ENCODE data around the gene C17orf50. TPM values are rescaled to one million over a fixed set of nuclear protein-coding genes. Genes with fewer than 3 reads are reported as not detected.

The C17orf50 gene
- total and polyA plus RNA-seq, 2 of the 13 experiments (the other 11 are each of a cell fraction or from before 2014, with no cell fraction given): not detected

DNA sequence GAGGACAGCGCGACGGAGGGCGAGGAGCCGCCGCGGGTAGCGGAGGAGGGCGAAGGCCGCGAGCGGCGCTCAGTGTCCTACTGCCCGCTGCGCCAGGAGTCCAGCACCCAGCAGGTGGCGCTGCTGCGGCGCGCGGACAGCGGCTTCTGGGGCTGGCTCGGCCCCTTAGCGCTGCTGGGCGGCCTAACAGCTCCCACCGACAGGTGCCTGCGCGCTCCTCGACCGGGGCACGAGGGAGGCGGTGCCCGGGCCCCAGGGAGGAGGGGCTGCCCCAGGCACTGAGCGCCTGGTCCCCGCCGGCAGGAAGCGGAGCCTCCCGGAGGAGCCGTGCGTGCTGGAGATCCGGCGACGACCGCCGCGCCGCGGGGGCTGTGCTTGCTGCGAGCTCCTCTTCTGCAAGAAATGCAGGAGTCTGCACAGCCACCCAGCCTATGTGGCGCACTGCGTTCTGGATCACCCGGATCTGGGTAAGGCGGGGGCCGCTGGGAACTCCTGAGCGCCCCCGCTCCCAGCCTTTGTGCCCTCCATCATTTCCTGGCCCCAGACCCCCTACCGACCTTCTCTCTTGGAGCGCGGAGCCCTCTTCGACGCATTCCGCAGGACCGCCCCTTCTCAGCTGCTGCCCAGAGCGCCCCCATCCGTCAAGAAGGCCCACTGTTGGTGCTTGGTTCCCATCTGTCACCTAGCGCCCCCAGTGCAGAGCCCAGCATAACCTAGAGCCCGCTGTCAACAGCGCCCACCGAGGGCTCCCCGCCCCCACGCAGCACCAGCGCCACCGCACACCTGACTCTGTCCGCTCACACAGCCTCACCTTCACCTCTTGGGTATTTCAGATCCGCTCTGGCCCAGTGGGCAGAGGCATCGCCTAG, 3.7 kb downstream of the C17orf50 start (continued):
- TF ChIP-seq ZNF570 (CRISPR knock-in tag; IDR thresholded peaks at IDR 0.05; ENCODE audit: borderline replicate concordance): peak; percentile 60; the same call in 1 of the 2 replicates
- TF ChIP-seq HNRNPL (IDR thresholded peaks at IDR 0.05; ENCODE audit: low read depth, low read length): no peak
- peak; percentile 90 for TF ChIP-seq FOXC1 (CRISPR knock-in tag; IDR thresholded peaks at IDR 0.05; ENCODE audit: borderline replicate concordance)
- TF ChIP-seq NFIC (IDR thresholded peaks at IDR 0.05; ENCODE audit: low read length): no peak
- TF ChIP-seq KAT2B (IDR thresholded peaks at IDR 0.05; ENCODE audit: borderline replicate concordance, low read depth, low read length): no peak
- TF ChIP-seq ZNF670 (CRISPR knock-in tag; IDR thresholded peaks at IDR 0.05; ENCODE audit: borderline replicate concordance): peak; percentile 24; the same call in 1 of the 2 replicates
- TF ChIP-seq, protein P1, sequence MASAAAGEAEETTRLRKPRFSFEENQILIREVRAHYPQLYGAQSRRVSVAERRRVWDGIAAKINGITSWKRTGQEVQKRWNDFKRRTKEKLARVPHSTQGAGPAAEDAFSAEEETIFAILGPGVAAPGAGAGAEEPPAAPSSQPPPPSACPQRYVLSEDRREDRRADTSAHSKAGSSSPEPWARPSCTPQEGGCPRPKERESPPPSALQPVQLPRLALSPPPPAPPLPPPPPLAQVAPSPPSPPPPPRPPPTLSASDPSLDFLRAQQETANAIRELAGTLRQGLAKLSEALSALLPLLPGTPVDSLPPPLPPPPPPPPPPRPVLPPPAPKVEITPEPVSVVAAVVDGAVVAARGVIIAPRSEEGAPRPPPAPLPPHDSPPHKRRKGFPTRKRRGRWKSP (CRISPR knock-in tag; IDR thresholded peaks at IDR 0.05): peak; percentile 99
- peak; percentile 54; the same call in 1 of the 2 replicates for TF ChIP-seq IRF2 (CRISPR knock-in tag; IDR thresholded peaks at IDR 0.05)
- TF ChIP-seq, protein P2, sequence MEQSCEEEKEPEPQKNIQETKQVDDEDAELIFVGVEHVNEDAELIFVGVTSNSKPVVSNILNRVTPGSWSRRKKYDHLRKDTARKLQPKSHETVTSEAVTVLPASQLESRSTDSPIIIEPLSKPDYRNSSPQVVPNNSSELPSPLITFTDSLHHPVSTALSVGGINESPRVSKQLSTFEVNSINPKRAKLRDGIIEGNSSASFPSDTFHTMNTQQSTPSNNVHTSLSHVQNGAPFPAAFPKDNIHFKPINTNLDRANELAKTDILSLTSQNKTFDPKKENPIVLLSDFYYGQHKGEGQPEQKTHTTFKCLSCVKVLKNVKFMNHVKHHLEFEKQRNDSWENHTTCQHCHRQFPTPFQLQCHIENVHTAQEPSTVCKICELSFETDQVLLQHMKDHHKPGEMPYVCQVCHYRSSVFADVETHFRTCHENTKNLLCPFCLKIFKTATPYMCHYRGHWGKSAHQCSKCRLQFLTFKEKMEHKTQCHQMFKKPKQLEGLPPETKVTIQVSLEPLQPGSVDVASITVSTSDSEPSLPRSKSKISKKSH (CRISPR knock-in tag; IDR thresholded peaks at IDR 0.05; ENCODE audit: borderline replicate concordance): peak; percentile 40; the same call in 1 of the 2 replicates
- TF ChIP-seq FOXK1 (CRISPR knock-in tag; IDR thresholded peaks at IDR 0.05; ENCODE audit: borderline replicate concordance, low read depth): peak; percentile 44; the same call in 1 of the 2 replicates
- no peak for TF ChIP-seq AGO2 (optimal IDR thresholded peaks at IDR 0.05; ENCODE audit: low read depth, low read length)
- TF ChIP-seq RARG (CRISPR knock-in tag; IDR thresholded peaks at IDR 0.05; ENCODE audit: low read depth): no peak
- TF ChIP-seq, protein P3, sequence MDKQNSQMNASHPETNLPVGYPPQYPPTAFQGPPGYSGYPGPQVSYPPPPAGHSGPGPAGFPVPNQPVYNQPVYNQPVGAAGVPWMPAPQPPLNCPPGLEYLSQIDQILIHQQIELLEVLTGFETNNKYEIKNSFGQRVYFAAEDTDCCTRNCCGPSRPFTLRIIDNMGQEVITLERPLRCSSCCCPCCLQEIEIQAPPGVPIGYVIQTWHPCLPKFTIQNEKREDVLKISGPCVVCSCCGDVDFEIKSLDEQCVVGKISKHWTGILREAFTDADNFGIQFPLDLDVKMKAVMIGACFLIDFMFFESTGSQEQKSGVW (CRISPR knock-in tag; IDR thresholded peaks at IDR 0.05; ENCODE audit: borderline replicate concordance): no peak
- TF ChIP-seq NCOR1 (IDR thresholded peaks at IDR 0.05; ENCODE audit: borderline replicate concordance, low read length): no peak
- no peak for TF ChIP-seq RFX1 (IDR thresholded peaks at IDR 0.05)
- TF ChIP-seq ZNF260 (CRISPR knock-in tag; IDR thresholded peaks at IDR 0.05; ENCODE audit: borderline replicate concordance, low read depth): no peak
- TF ChIP-seq, protein P4, sequence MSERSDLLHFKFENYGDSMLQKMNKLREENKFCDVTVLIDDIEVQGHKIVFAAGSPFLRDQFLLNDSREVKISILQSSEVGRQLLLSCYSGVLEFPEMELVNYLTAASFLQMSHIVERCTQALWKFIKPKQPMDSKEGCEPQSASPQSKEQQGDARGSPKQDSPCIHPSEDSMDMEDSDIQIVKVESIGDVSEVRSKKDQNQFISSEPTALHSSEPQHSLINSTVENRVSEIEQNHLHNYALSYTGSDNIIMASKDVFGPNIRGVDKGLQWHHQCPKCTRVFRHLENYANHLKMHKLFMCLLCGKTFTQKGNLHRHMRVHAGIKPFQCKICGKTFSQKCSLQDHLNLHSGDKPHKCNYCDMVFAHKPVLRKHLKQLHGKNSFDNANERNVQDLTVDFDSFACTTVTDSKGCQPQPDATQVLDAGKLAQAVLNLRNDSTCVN (CRISPR knock-in tag; IDR thresholded peaks at IDR 0.05; ENCODE audit: borderline replicate concordance): peak; percentile 32; the same call in 1 of the 2 replicates
- TF ChIP-seq, protein P5, sequence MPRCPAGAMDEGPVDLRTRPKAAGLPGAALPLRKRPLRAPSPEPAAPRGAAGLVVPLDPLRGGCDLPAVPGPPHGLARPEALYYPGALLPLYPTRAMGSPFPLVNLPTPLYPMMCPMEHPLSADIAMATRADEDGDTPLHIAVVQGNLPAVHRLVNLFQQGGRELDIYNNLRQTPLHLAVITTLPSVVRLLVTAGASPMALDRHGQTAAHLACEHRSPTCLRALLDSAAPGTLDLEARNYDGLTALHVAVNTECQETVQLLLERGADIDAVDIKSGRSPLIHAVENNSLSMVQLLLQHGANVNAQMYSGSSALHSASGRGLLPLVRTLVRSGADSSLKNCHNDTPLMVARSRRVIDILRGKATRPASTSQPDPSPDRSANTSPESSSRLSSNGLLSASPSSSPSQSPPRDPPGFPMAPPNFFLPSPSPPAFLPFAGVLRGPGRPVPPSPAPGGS (CRISPR knock-in tag; IDR thresholded peaks at IDR 0.05): peak; percentile 65; the same call in 1 of the 2 replicates
- TF ChIP-seq, protein P6, sequence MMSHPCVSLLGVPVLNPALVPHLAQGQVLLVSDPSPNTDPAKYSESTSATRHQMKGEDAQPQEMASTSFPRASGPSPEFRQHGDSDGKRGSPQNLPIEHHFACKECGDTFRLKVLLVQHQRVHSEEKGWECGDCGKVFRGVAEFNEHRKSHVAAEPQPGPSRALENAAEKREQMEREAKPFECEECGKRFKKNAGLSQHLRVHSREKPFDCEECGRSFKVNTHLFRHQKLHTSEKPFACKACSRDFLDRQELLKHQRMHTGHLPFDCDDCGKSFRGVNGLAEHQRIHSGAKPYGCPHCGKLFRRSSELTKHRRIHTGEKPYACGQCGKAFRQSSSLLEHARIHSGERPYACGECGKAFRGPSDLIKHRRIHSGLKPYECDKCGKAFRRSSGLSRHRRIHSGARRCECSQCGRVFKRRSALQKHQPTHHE (CRISPR knock-in tag; IDR thresholded peaks at IDR 0.05; ENCODE audit: borderline replicate concordance): 0 out of 2 replicates have a peak, but pooled peaks have one; percentile 44
- 0 out of 2 replicates have a peak, but pooled peaks have one; percentile 28 for TF ChIP-seq HES4 (CRISPR knock-in tag; IDR thresholded peaks at IDR 0.05; ENCODE audit: borderline replicate concordance)
- TF ChIP-seq ZBTB21 (CRISPR knock-in tag; IDR thresholded peaks at IDR 0.05): no peak
